ENCODE results near the gene C19orf38.

C19orf38 gene

DNA sequence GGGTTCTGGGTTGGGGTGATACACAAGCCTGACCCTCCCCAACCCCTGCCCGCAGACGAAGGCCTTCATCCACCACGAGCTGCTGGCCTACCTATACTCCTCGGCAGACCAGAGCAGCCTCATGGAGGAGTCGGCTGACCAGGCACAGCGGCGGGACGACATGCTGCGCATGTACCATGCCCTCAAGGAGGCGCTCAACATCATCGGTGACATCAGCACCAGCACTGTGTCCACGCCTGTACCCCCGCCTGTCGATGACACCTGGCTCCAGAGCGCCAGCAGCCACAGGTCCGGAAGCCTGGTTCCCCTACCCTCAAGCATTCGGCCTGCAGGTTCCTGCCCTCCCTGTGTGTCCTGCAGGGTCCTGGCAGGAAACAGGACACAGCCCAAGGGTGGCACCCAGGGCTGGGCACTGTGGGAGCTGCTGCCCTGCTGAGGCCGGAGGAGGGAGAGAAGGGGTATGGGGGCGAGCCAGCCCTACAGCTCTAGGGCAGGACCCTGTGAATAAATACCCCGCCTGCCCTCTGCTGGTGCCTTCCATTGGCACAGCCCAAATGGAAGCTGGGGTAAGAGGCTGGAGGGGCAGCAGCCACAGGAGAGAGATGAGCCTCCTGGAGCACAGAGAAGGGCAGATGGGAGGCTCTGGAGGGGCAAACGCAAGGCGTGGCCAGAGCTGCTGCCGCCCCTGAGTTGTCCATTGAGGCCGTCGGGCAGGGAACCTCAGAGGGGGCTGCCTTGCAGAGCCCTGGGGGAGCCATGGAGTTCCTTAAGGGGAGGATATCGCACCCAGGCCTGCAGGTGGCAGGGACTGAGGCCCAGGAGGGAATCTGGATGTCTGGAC is 19.0 kb upstream of the C19orf38 start:
- H3K27me3 ChIP-seq (ENCODE audit: insufficient read depth, low read length, poor library complexity) = no peaks in the 10 kb centered on the region
- ATAC-seq (ENCODE audit: insufficient read depth, low read depth) (peak; percentile 44; the same call in 2 of the 3 replicates), DNase-seq (no peak)
- no peaks in the 10 kb centered on the region for H3K79me2 ChIP-seq (ENCODE audit: insufficient read depth, low read length)
- H3K27ac ChIP-seq (ENCODE audit: low read length) = no peak overlapping the region
- H2AFZ ChIP-seq (ENCODE audit: low read depth, low read length) = no peak overlapping the region
- peaks cover 18% of the 10 kb centered on the region for H4K20me1 ChIP-seq (ENCODE audit: insufficient read depth, low read length)
- no peak overlapping the region for H3K4me2 ChIP-seq (ENCODE audit: insufficient read depth, low read length)
- peaks cover 86% of the 10 kb centered on the region for H3K36me3 ChIP-seq (ENCODE audit: insufficient read depth, low read length)
- no peak overlapping the region for H3K4me3 ChIP-seq (ENCODE audit: low read depth in 1 of 2, low read length in 2 of 2)
- TF ChIP-seq CTCF (IDR thresholded peaks at IDR 0.05; ENCODE audit: borderline replicate concordance, extremely low read depth, low read length, poor library complexity, severe bottlenecking) = peak; percentile 35
- no peak for TF ChIP-seq EZH2 (IDR thresholded peaks at IDR 0.05; ENCODE audit: borderline replicate concordance, low read depth, low read length, severe bottlenecking)
- no peak overlapping the region for H3K9ac ChIP-seq (ENCODE audit: low read depth, low read length)
- no peaks in the 10 kb centered on the region for H3K4me1 ChIP-seq (ENCODE audit: insufficient read depth, low read length)
- no peaks in the 10 kb centered on the region for H3K9me3 ChIP-seq (ENCODE audit: insufficient read depth, low read length, severe bottlenecking)

- no peak for DNase-seq
- H4K20me1 ChIP-seq (ENCODE audit: insufficient read depth, low read length) = peaks cover 20% of the 10 kb centered on the region
- H3K4me2 ChIP-seq (ENCODE audit: insufficient read depth, low read length) = no peak overlapping the region
- H3K79me2 ChIP-seq (ENCODE audit: insufficient read depth, low read length) = 0 out of 2 replicates have a peak, but pooled peaks cover 2% of the 10 kb centered on the region
- H3K4me3 ChIP-seq (ENCODE audit: low read depth in 1 of 2, low read length in 2 of 2) = no peak overlapping the region
- TF ChIP-seq CTCF (IDR thresholded peaks at IDR 0.05; ENCODE audit: borderline replicate concordance, extremely low read depth, low read length, poor library complexity, severe bottlenecking) (no peak), EZH2 (IDR thresholded peaks at IDR 0.05; ENCODE audit: borderline replicate concordance, low read depth, low read length, severe bottlenecking) (no peak)
- ATAC-seq (ENCODE audit: insufficient read depth, low read depth) = no peak
- no peak overlapping the region for H2AFZ ChIP-seq (ENCODE audit: low read depth, low read length)
- H3K9ac ChIP-seq (ENCODE audit: low read depth, low read length) = no peak overlapping the region
- peaks cover 81% of the 10 kb centered on the region for H3K36me3 ChIP-seq (ENCODE audit: insufficient read depth, low read length)
- peaks cover 3% of the 10 kb centered on the region for H3K4me1 ChIP-seq (ENCODE audit: insufficient read depth, low read length)
- no peaks in the 10 kb centered on the region for H3K9me3 ChIP-seq (ENCODE audit: insufficient read depth, low read length, severe bottlenecking)
- no peak overlapping the region for H3K27ac ChIP-seq (ENCODE audit: low read length)
- H3K27me3 ChIP-seq (ENCODE audit: insufficient read depth, low read length, poor library complexity) = no peaks in the 10 kb centered on the region
Measured at GRCh38 chr19:10829967-10830366, 18.2 kb upstream of the C19orf38 start.

DNA sequence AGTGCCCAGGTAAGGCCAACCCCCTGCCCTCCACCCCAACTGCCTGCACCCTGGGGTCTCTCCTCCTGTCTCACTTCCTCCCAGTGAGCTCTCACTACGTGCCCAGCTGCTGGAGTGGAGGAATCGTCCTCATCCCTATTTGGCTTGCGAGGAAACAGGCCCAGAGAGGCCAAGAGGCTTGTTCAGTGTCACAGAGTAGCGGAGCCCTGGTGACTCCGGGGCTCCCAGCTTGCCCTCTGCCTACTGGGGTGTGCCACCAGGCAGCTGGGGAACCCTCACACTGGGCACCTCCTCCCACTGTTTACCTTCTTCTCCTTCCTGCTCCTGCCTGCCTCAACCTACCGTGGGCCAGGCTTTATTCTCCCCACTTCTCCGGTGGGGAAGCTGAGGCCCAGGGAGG is 17.8 kb upstream of the C19orf38 start:
- Histone ChIP-seq H4K20me1 (ENCODE audit: insufficient read depth, low read length) (peaks cover 24% of the 10 kb centered on the region), H3K27ac (ENCODE audit: low read length) (no peak overlapping the region), H3K36me3 (ENCODE audit: insufficient read depth, low read length) (peaks cover 81% of the 10 kb centered on the region), H2AFZ (ENCODE audit: low read depth, low read length) (no peak overlapping the region), H3K27me3 (ENCODE audit: insufficient read depth, low read length, poor library complexity) (no peaks in the 10 kb centered on the region), H3K4me2 (ENCODE audit: insufficient read depth, low read length) (no peak overlapping the region), H3K9me3 (ENCODE audit: insufficient read depth, low read length, severe bottlenecking) (no peaks in the 10 kb centered on the region), H3K79me2 (ENCODE audit: insufficient read depth, low read length) (0 out of 2 replicates have a peak, but pooled peaks cover 5% of the 10 kb centered on the region), H3K4me1 (ENCODE audit: insufficient read depth, low read length) (peaks cover 8% of the 10 kb centered on the region), H3K9ac (ENCODE audit: low read depth, low read length) (no peak overlapping the region), H3K4me3 (ENCODE audit: low read depth in 1 of 2, low read length in 2 of 2) (no peak overlapping the region)
- ATAC-seq (ENCODE audit: insufficient read depth, low read depth) = no peak
- TF ChIP-seq EZH2 (IDR thresholded peaks at IDR 0.05; ENCODE audit: borderline replicate concordance, low read depth, low read length, severe bottlenecking) = no peak
- TF ChIP-seq CTCF (IDR thresholded peaks at IDR 0.05; ENCODE audit: borderline replicate concordance, extremely low read depth, low read length, poor library complexity, severe bottlenecking) = no peak
- DNase-seq = no peak
